ENCODE data around the gene MYL2. TPM values are rescaled to one million over a fixed set of nuclear protein-coding genes. Genes with fewer than 3 reads are reported as not detected.

MYL2 gene
- total and polyA plus RNA-seq, 8 donors, result 2.0 to 3.0 (median 2.2) TPM; not detected in 5

GRCh38 chr12:110865521-110865920, 54.9 kb downstream of the MYL2 start:
- H3K27me3 ChIP-seq, result no peaks in the 10 kb centered on the region
- no peak for TF ChIP-seq CTCF (IDR thresholded peaks at IDR 0.05)
- intact Hi-C loops (cut with DNase I), result no loop called here
- ATAC-seq, result peak; percentile 41
- no peaks in the 10 kb centered on the region for H3K36me3 ChIP-seq
- H3K4me1 ChIP-seq, result peaks cover 0 to 9% of the 10 kb centered on the region in 2 donors
- DNase-seq, result no peak
- H3K4me3 ChIP-seq, result no peak overlapping the region
- no peaks in the 10 kb centered on the region for H3K9me3 ChIP-seq
- H3K27ac ChIP-seq, result no peak overlapping the region

GRCh38 chr12:110863161-110863560, 57.2 kb downstream of the MYL2 start:
- ATAC-seq (no peak), DNase-seq (no peak)
- no peak for TF ChIP-seq CTCF (IDR thresholded peaks at IDR 0.05)
- Histone ChIP-seq H3K9me3 (no peaks in the 10 kb centered on the region), H3K27ac (no peak overlapping the region), H3K36me3 (no peaks in the 10 kb centered on the region), H3K4me3 (no peak overlapping the region), H3K4me1 (peaks cover 0 to 3% of the 10 kb centered on the region in 2 donors), H3K27me3 (no peaks in the 10 kb centered on the region)
- intact Hi-C loops (cut with DNase I), result no loop called here

GRCh38 chr12:110862329-110862728, 58.0 kb downstream of the MYL2 start:
- no peaks in the 10 kb centered on the region for H3K27me3 ChIP-seq
- intact Hi-C loops (cut with DNase I), result no loop called here
- DNase-seq, result no peak
- H3K4me3 ChIP-seq, result no peak overlapping the region
- no peaks in the 10 kb centered on the region for H3K36me3 ChIP-seq
- no peak overlapping the region for H3K27ac ChIP-seq
- TF ChIP-seq CTCF (IDR thresholded peaks at IDR 0.05), result no peak
- peaks cover 0 to 3% of the 10 kb centered on the region in 2 donors for H3K4me1 ChIP-seq
- no peaks in the 10 kb centered on the region for H3K9me3 ChIP-seq
- ATAC-seq, result no peak

- H3K36me3 ChIP-seq, result no peaks in the 10 kb centered on the region
- H3K27me3 ChIP-seq, result no peaks in the 10 kb centered on the region
- H3K27ac ChIP-seq, result no peak overlapping the region
- H3K4me1 ChIP-seq, result peaks cover 0 to 3% of the 10 kb centered on the region in 2 donors
- intact Hi-C loops (cut with DNase I), result no loop called here
- no peak overlapping the region for H3K4me3 ChIP-seq
- no peak for TF ChIP-seq CTCF (IDR thresholded peaks at IDR 0.05)
- no peak for ATAC-seq
- H3K9me3 ChIP-seq, result no peaks in the 10 kb centered on the region
- no peak for DNase-seq
These were observed 58.6 kb downstream of the MYL2 start for GRCh38 chr12:110861729-110862128.

Other genes with a start within 250 kb of the MYL2 start
- 10 to 100 TPM; 10.7 to 12.4 TPM for gene HVCN1, start 231.5 kb downstream of the MYL2 start, total RNA-seq
- gene HVCN1, start 231.5 kb downstream of the MYL2 start, polyA plus RNA-seq (ENCODE audit: insufficient read length in 6 of 6), result 10 to 100 TPM; 15.5 to 19.3 (median 17.8) TPM
- gene PPP1CC, start 177.7 kb downstream of the MYL2 start, total RNA-seq, result 100 to 1,000 TPM in 1 of 2 donors, 10 to 100 TPM in 1; 86.8 to 104 TPM
- gene PPP1CC, start 177.7 kb downstream of the MYL2 start, polyA plus RNA-seq (ENCODE audit: insufficient read length in 6 of 6), result 100 to 1,000 TPM; 172 to 208 (median 189) TPM
- not detected for gene CCDC63, start 73.6 kb downstream of the MYL2 start, total RNA-seq
- not detected for gene CCDC63, start 73.6 kb downstream of the MYL2 start, polyA plus RNA-seq (ENCODE audit: insufficient read length in 6 of 6)
- gene CUX2, start 113.6 kb upstream of the MYL2 start, total RNA-seq, result under 1 TPM; 0.08 to 0.09 TPM
- gene CUX2, start 113.6 kb upstream of the MYL2 start, polyA plus RNA-seq (ENCODE audit: insufficient read length in 6 of 6), result under 1 TPM; 0.26 to 0.70 (median 0.29) TPM

Data from left lung (tissue), 10 donors.